HG03469 (cell line): ENCODE measurements around the gene CEBPZ.
A peak's percentile ranks its signal among the peaks of the same experiment; 100 is the strongest.

ENCODE experiments used
- ATAC-seq: cut with Tn5 transposase; IDR thresholded peaks from one replicate; pipeline ENCODE4 v1.9.1; 2021; ENCODE audit warnings: mild to moderate bottlenecking, moderate library complexity, moderate number of reproducible peaks; ENCODE audit not compliant: unreplicated experiment

The CEBPZ gene

GRCh38 chr2:37181726-37182684 lies 49.4 kb downstream of the CEBPZ start:
- ATAC-seq = no peak

DNA sequence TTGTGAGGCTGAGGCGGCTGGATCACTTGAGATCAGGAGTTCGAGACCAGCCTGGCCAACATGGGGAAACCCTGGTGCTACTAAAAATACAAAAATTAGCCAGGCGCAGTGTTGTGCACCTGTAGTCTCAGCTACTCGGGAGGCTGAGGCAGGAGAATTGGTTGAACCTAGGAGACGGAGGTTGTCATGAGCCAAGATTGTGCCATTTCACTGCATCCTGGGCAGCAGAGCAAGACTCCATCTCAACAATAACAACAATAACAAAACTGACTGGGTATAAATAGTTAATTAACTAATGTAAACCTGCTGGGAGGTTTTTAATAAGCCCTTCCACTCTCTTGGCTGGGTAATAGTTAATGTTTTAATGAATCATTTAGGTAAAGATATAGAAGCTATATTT lies 50.8 kb downstream of the CEBPZ start:
- ATAC-seq = no peak

- no peak for ATAC-seq
These were observed 51.3 kb downstream of the CEBPZ start for GRCh38 chr2:37180006-37180639.

DNA sequence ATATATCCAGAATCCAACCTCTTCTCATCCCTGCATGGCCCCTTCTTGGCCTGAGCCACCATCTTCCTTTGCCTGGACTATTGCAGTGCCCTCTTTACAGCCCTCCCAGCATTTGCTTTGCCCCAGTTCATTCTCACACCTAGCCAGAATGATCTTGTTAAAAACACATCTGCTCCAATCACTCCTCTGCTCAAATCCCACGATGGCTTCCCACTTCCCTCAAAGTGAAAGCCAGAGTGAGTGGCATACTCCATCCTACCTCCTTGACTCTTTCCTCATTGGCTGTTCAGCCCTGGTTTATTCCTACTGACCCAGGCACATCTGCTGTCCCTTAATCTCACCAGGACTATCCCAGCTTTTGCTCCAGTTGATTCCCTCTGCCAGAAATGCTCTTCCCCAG lies 57.7 kb downstream of the CEBPZ start:
- no peak for ATAC-seq

DNA sequence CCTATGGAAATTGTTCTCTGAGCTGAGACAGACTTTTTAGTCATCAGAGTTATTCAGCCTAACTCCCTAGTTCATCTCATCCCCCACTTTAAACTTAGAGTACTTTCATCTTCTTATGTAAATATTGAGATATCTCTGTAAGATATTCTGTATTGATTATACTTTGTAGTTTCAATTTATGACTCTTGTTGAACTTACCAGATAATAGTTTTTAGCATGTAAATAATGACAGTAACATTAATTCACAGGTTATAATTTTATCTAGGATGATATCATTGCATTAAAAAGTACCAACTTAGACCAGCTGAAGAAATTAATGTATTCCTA lies 59.8 kb downstream of the CEBPZ start:
- no peak for ATAC-seq

- ATAC-seq = no peak
These were observed 63.0 kb downstream of the CEBPZ start for GRCh38 chr2:37168217-37168981.

- no peak for ATAC-seq
These were observed 63.7 kb downstream of the CEBPZ start for GRCh38 chr2:37167636-37168180.

DNA sequence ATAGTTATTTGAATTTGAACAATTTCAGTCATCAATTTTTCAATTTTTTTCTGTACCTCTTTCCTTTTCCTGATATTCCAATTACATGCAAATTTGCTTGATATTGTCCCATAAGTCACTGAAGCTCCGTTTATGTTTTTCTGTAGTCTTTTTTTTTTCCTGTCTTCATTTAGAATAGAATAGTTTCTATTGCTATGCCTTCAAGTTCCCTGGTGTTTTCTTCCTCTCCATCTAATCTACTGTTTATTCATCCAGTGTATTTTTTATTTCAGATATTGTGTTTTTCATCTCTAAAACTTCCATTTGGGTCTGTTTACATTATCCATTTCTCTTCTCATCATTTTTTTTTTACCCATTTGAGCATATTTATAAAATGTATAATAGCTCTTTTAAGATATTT lies 66.6 kb downstream of the CEBPZ start:
- ATAC-seq = no peak

DNA sequence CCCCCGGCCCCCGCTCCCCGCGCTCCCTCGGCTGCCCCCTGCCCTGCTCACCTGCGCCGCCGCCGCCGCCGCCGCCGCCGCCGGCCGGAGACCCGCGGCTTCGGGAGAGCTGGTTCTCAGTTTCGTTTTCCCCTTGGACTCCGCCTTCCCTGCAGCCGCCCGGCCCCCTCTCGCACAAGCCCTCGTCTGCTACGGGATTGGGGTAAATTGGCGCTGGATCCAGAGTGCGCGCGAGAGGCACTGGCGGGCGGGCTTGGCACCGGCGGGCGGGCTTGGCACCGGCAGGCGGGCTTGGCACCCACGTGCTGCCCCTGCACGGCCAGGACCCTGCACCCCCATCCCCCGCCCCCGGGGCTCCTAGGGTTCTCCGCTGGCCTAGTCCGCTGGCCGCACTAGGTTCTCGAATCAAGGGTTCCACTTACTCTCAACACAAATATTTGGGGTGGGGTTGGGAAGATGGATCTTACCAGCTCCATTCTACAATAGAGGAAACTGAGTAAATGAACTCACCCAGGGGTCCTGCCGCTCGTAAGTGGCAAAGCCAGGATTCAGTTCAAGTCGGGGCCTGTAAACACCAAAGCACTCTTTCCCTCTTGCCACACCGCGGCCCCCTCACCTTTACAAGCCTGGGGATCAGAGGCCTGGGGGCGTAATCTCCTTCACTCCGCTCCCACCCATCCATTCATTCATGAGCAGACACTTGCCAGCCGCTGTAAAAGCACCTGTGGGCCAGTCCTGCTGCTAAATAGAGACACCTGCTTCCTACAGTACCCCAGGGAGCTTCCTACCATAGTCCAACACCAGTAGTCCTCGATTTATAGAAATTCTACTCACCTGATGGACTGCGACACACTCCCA lies 74.3 kb downstream of the CEBPZ start, which contains the start of gene EIF2AK2:
EIF2AK2 (minus strand) TSS at position 124 of the 858 bp plus-strand sequence. CDS start 9,174 bp downstream, outside the sequence.
- ATAC-seq = peak; percentile 63

GRCh38 chr2:37156071-37156856 lies 75.1 kb downstream of the CEBPZ start:
- no peak for ATAC-seq

DNA sequence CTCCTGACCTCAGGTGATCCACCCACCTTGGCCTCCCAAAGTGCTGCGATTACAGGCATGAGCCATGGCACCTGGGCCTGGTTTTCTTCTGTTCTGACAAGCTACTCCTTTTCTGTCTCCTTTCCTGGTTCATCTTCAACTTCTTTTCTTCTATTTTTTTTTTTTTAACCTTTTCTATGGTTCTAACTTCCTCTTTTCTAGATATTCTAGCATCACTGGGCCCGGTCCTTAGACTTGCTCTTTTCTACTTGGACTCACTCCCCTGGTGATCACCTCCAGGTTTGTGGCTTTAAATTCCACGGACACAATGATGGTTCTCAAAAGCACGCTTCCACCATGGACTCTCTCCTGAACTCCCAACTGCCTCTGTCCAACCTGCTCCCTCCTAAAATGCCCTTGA lies 76.6 kb downstream of the CEBPZ start:
- ATAC-seq = no peak

DNA sequence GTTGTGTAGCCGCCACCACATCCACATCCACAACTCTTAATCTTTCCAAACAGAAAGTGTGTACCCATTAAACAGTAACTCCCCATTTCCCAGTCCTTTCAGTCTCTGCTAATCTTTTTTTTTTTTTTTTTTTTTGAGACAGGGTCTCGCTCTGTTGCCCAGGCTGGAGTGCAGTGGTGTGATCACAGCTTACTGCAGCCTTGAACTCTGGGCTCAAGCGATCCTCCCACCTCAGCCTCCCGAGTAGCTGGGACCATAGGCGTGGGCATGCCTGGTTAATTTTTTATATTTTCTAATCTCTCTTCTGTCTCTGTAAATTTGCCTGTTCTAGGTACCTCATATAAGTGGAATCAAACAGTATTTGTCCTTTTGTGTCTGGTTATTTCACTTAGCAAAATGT lies 78.2 kb downstream of the CEBPZ start:
- ATAC-seq = no peak
